IMR-90 (cell line): ENCODE results near the gene DOCK10. TPM values are rescaled to one million over a fixed set of nuclear protein-coding genes. Genes with fewer than 3 reads are reported as not detected.

Experiments
- ATAC-seq: fragments of 200-7000 bp; cut with Tn5 transposase; 2 replicates; pipeline ENCODE4 v1.9.1; 2020; ENCODE audit warnings: low read depth, mild to moderate bottlenecking, moderate library complexity
- BruUV-seq: library from RNA; stranded (reverse); fragments of 400-500 nt; replicated peaks from 2 replicates; lab custom pipeline; 2021; lab: Mats Ljungman, UMichigan
- CTCF ChIA-PET: fragments of 300-600 bp; formaldehyde crosslinking; extraction: SDS; loops from one replicate; lab custom pipeline; 2021; ENCODE audit warnings: antibody characterized with exemption; lab: Yijun Ruan, JAX
- POLR2A ChIA-PET: fragments of 300-600 bp; sonication (Branson Sonifier 250); formaldehyde crosslinking; loops from one replicate; lab custom pipeline; 2022; ENCODE audit warnings: antibody characterized with exemption; ENCODE audit not compliant: unreplicated experiment; lab: Charles Lee
- DNase-seq: peaks from one replicate; pipeline ENCODE4 v3.0.0; 2013
- H2AFZ ChIP-seq: replicated peaks from 2 replicates; pipeline ENCODE3; 2013; ENCODE audit warnings: low read length, mild to moderate bottlenecking; ENCODE audit not compliant: poor library complexity
- H2AK5ac ChIP-seq: 2 replicates; pipeline ENCODE4 v1.6.1; 2013; ENCODE audit warnings: low read depth, low read length, inconsistent platforms
- H2AK9ac ChIP-seq: replicated peaks from 2 replicates; pipeline ENCODE3; 2013; ENCODE audit warnings: mild to moderate bottlenecking, low read depth, low read length, moderate library complexity; ENCODE audit not compliant: poor library complexity
- H2BK120ac ChIP-seq: 2 replicates; pipeline ENCODE4 v1.6.1; 2013; ENCODE audit warnings: low read depth, low read length, inconsistent platforms
- H2BK15ac ChIP-seq: 3 replicates; pipeline ENCODE4 v1.6.1; 2013; ENCODE audit warnings: low read depth, low read length, inconsistent platforms
- H2BK20ac ChIP-seq: 2 replicates; pipeline ENCODE4 v1.6.1; 2013; ENCODE audit warnings: low read depth, mild to moderate bottlenecking, inconsistent platforms, low read length, moderate library complexity
- H2BK5ac ChIP-seq: 2 replicates; pipeline ENCODE4 v1.6.1; 2013; ENCODE audit warnings: mild to moderate bottlenecking, low read depth, low read length, inconsistent platforms; ENCODE audit not compliant: poor library complexity, severe bottlenecking
- H3K14ac ChIP-seq: replicated peaks from 2 replicates; pipeline ENCODE4 v1.6.1; 2013; ENCODE audit warnings: low read depth, low read length, inconsistent platforms
- H3K18ac ChIP-seq: 2 replicates; pipeline ENCODE4 v1.6.1; 2013; ENCODE audit warnings: low read depth, low read length, control low read depth
- H3K23ac ChIP-seq: 2 replicates; pipeline ENCODE4 v1.6.1; 2013; ENCODE audit warnings: low read depth, low read length, inconsistent platforms
- H3K27ac ChIP-seq: 2 replicates; pipeline ENCODE4 v1.5.1; 2013; ENCODE audit warnings: mild to moderate bottlenecking, control low read depth, low read length; ENCODE audit not compliant: insufficient read depth
- H3K27me3 ChIP-seq: 2 replicates; pipeline ENCODE4 v1.6.1; 2013; ENCODE audit warnings: low read length; ENCODE audit not compliant: control insufficient read depth, insufficient read depth
- H3K36me3 ChIP-seq: 2 replicates; pipeline ENCODE4 v1.6.1; 2013; ENCODE audit warnings: low read length, mixed read lengths; ENCODE audit not compliant: control insufficient read depth, insufficient read depth
- H3K4ac ChIP-seq: 2 replicates; pipeline ENCODE4 v1.6.1; 2013; ENCODE audit warnings: low read depth, low read length, inconsistent platforms
- H3K4me1 ChIP-seq: 2 replicates; pipeline ENCODE4 v1.6.1; 2013; ENCODE audit warnings: low read length, mixed read lengths; ENCODE audit not compliant: control insufficient read depth, insufficient read depth
- H3K4me2 ChIP-seq: 2 replicates; pipeline ENCODE4 v1.6.1; 2013; ENCODE audit warnings: low read depth, mild to moderate bottlenecking, control low read depth, low read length, moderate library complexity
- H3K4me3 ChIP-seq: 2 replicates; pipeline ENCODE4 v1.5.1; 2013; ENCODE audit warnings: low read depth, mild to moderate bottlenecking, control low read depth, low read length, moderate library complexity; ENCODE audit not compliant: insufficient read depth
- H3K56ac ChIP-seq: 2 replicates; pipeline ENCODE4 v1.6.1; 2013; ENCODE audit warnings: low read length, inconsistent platforms; ENCODE audit not compliant: insufficient read depth; ENCODE audit errors: extremely low read depth
- H3K79me1 ChIP-seq, 2 experiments: 2 replicates each; pipeline ENCODE4 v1.6.1; 2013; ENCODE audit warnings: low read length in 2 of 2, inconsistent platforms in 1 of 2, low read depth in 1 of 2
- H3K9ac ChIP-seq: 2 replicates; pipeline ENCODE4 v1.6.1; 2013; ENCODE audit warnings: low read depth, low read length, control low read depth
- H3K9me1 ChIP-seq: 2 replicates; pipeline ENCODE4 v1.6.1; 2013; ENCODE audit warnings: low read length, inconsistent platforms; ENCODE audit not compliant: insufficient read depth
- H3K9me3 ChIP-seq: 2 replicates; pipeline ENCODE4 v1.6.1; 2013; ENCODE audit warnings: low read length; ENCODE audit not compliant: control insufficient read depth, insufficient read depth
- H4K20me1 ChIP-seq: 2 replicates; pipeline ENCODE4 v1.6.1; 2013; ENCODE audit warnings: low read length, inconsistent platforms; ENCODE audit not compliant: insufficient read depth
- H4K5ac ChIP-seq: 2 replicates; pipeline ENCODE4 v1.6.1; 2013; ENCODE audit warnings: mild to moderate bottlenecking, low read depth, low read length, control low read depth
- H4K8ac ChIP-seq, 2 experiments: 2 replicates each; pipeline ENCODE4 v1.6.1; 2013; ENCODE audit warnings: low read depth in 2 of 2, low read length in 2 of 2, control low read depth in 1 of 2, inconsistent platforms in 1 of 2
- H4K91ac ChIP-seq: 2 replicates; pipeline ENCODE4 v1.6.1; 2013; ENCODE audit warnings: low read depth, low read length, inconsistent platforms; ENCODE audit not compliant: insufficient read depth
- CEBPB ChIP-seq: IDR thresholded peaks from 2 replicates; pipeline ENCODE4 v1.6.1; 2012; ENCODE audit warnings: low read depth, low read length, improper control_type of control experiment
- FOS ChIP-seq: fragments of 150-350 bp; IDR thresholded peaks from 2 replicates; pipeline ENCODE4 v1.6.1; 2016; ENCODE audit warnings: low read depth, low read length
- MAZ ChIP-seq: IDR thresholded peaks from 2 replicates; pipeline ENCODE4 v1.6.1; 2012; ENCODE audit warnings: low read depth, mild to moderate bottlenecking, low read length, improper control_type of control experiment, moderate library complexity, borderline replicate concordance
- NFE2L2 ChIP-seq: fragments of 150-350 bp; IDR thresholded peaks from 2 replicates; pipeline ENCODE4 v1.6.1; 2016; ENCODE audit warnings: low read depth, mild to moderate bottlenecking, low read length
- RCOR1 ChIP-seq: IDR thresholded peaks from 2 replicates; pipeline ENCODE4 v1.6.1; 2012; ENCODE audit warnings: mild to moderate bottlenecking, low read length, improper control_type of control experiment; ENCODE audit not compliant: insufficient replicate concordance
- RFX5 ChIP-seq: IDR thresholded peaks from 2 replicates; pipeline ENCODE4 v1.8.0; 2012; ENCODE audit warnings: low read depth, mild to moderate bottlenecking, low read length, moderate library complexity
- WGBS, 2 experiments: methylation state at CpG; one replicate each; pipeline versions ENCODE4 v1.1.5 to v1.1.7; 2013; ENCODE audit warnings: missing lambda C conversion rate in 2 of 2; ENCODE audit not compliant: insufficient read length in 1 of 2; ENCODE audit errors: extremely low coverage in 2 of 2; 5-methylcytosine and 5-hydroxymethylcytosine counted together
- dilution Hi-C: fragments of 300-500 bp; cut with HindIII; formaldehyde crosslinking; loops from one replicate; pipeline ENCODE4 v1.14.3; 2018; ENCODE audit warnings: low sequenced_read_pairs; ENCODE audit not compliant: unreplicated experiment
- in situ Hi-C: fragments of 300-500 bp; cut with MboI; formaldehyde crosslinking; loops from 3 replicates; pipeline ENCODE4 v1.14.3; 2019; ENCODE audit warnings: low sequenced_read_pairs, inconsistent platforms, mixed read lengths
- intact Hi-C: fragments of 100-400 bp; cut with micrococcal nuclease; formaldehyde crosslinking; loops from 2 replicates; pipeline ENCODE4 v1.10.0; 2022
- polyA plus RNA-seq, 3 experiments: library from polyadenylated mRNA; depleted of rRNA; stranded (reverse); fragments of >200 nt; gene quantifications; 2 replicates each; pipeline ENCODE4 v1.2.3, GENCODE V29; 2012; ENCODE audit warnings: low replicate concordance in 1 of 3
- total RNA-seq: library from RNA; depleted of rRNA; stranded (reverse); fragments of >200 nt; gene quantifications from 2 replicates; pipeline ENCODE4 v1.2.3, GENCODE V29; 2012

Gene DOCK10
- total and polyA plus RNA-seq, 2 of the 4 experiments (the other 2 are of a cell fraction), result 58.6 to 75.3 TPM

DNA sequence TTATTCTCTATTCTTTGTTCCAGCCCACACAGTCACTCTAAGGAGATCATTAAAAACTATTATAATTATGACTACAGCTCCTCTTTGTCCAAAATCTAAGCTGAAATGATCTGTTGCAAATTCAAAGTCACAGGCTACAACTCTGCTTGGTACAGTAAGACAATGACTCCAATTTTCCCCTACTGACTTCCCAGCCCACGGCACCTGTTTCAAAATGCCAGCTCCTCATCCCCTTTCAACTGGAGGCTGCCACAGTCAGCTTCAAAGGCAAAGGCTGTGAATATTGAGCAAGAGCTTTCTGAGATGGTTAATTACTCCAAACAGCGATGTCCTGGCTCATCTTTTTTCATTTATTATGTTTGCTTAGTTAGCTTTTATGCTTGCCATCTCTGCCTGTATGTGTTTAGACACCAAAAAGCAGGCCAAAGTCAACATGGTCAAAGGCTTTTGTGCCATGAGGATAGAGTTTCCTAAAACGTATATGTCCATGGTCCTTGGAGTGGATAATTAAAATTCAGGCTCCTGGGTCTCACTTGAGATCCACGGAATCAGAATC is 141.1 kb downstream of the DOCK10 start:
- H3K27me3 ChIP-seq, result no peaks in the 10 kb centered on the region
- H4K91ac ChIP-seq, result no peak overlapping the region
- H3K4me2 ChIP-seq, result no peak overlapping the region
- H3K4me3 ChIP-seq, result no peak overlapping the region
- no peak overlapping the region for H2AK9ac ChIP-seq
- H3K18ac ChIP-seq, result no peak overlapping the region
- H3K36me3 ChIP-seq, result no peaks in the 10 kb centered on the region
- no peak for ATAC-seq
- H2BK120ac ChIP-seq, result no peak overlapping the region
- no peak overlapping the region for H3K14ac ChIP-seq
- H3K4ac ChIP-seq, result no peak overlapping the region
- H4K20me1 ChIP-seq, result no peaks in the 10 kb centered on the region
- WGBS, 2 experiments, result 93% methylated on average over 2 of the region's 4 CpGs; no CpG with 5 or more reads in 1 of the 2 experiments
- H3K27ac ChIP-seq, result no peak overlapping the region
- dilution Hi-C loops (no loop called here), in situ Hi-C loops (no loop called here), intact Hi-C loops (no loop called here)
- H3K79me1 ChIP-seq, result peaks cover 12% of the 10 kb centered on the region in 2 experiments; a peak in 3 of 4 replicates
- H2BK20ac ChIP-seq, result no peak overlapping the region
- H2AFZ ChIP-seq, result no peak overlapping the region
- DNase-seq, result no peak
- H3K9ac ChIP-seq, result no peak overlapping the region
- no peak overlapping the region for H4K5ac ChIP-seq
- H2BK5ac ChIP-seq, result no peak overlapping the region
- no peak overlapping the region for H2AK5ac ChIP-seq
- no peak overlapping the region for H2BK15ac ChIP-seq
- H3K9me1 ChIP-seq, result no peaks in the 10 kb centered on the region
- ChIA-PET POLR2A (no interaction called here), CTCF (interaction anchor here (0.6 kb wide), 1 partner anchor 1845 kb away, joined by 3 read pairs; no protein-coding TSS in a partner anchor)
- H4K8ac ChIP-seq, result no peak overlapping the region
- H3K9me3 ChIP-seq, result no peaks in the 10 kb centered on the region
- BruUV-seq, result no TSS peak
- no peak overlapping the region for H3K56ac ChIP-seq
- H3K23ac ChIP-seq, result no peak overlapping the region
- no peaks in the 10 kb centered on the region for H3K4me1 ChIP-seq
- TF ChIP-seq NFE2L2, result no peak
- no peak for TF ChIP-seq RCOR1
- TF ChIP-seq FOS, result no peak
- no peak for TF ChIP-seq RFX5
- TF ChIP-seq CEBPB, result no peak
- no peak for TF ChIP-seq MAZ
